G401 (cell line): ENCODE results near the gene ARMC9. TPM values are rescaled to one million over a fixed set of nuclear protein-coding genes. Genes with fewer than 3 reads are reported as not detected.
A peak's percentile ranks its signal among the peaks of the same experiment; 100 is the strongest.
"Not testable (repeated sequence)": the region's sequence is repeated elsewhere in the genome, so short reads cannot be mapped to it uniquely, and the experiment has no call there.

ENCODE experiments used
- DNase-seq: peaks from one replicate; pipeline ENCODE4 v3.0.0-alpha.2; 2015; ENCODE audit warnings: low spot score
- in situ Hi-C: cut with HindIII; loops from 2 replicates; pipeline ENCODE4 v1.10.0; 2016; ENCODE audit warnings: low sequenced_read_pairs, mixed read lengths
- total RNA-seq: library from RNA; depleted of rRNA; stranded (reverse); fragments of >200 nt; shearing (Covaris generic); gene quantifications from 2 replicates; pipeline ENCODE4 v1.2.3, GENCODE V29; 2014

The ARMC9 gene
- total RNA-seq, 1 experiment from 2014 or later = 166 TPM

GRCh38 chr2:231181860-231182512, 16.4 kb upstream of the ARMC9 start:
- in situ Hi-C loops = no loop called here
- no peak for DNase-seq

GRCh38 chr2:231182513-231182899, 15.9 kb upstream of the ARMC9 start:
- DNase-seq = peak; percentile 40
- in situ Hi-C loops = no loop called here

- in situ Hi-C loops = no loop called here
- no peak for DNase-seq
Measured at GRCh38 chr2:231183851-231184250, 14.6 kb upstream of the ARMC9 start.

GRCh38 chr2:231184319-231184718, 14.1 kb upstream of the ARMC9 start:
- in situ Hi-C loops = no loop called here
- no peak for DNase-seq

- DNase-seq = no peak
- in situ Hi-C loops = no loop called here
Measured at GRCh38 chr2:231185050-231185725, 13.2 kb upstream of the ARMC9 start.

- DNase-seq = no peak
- in situ Hi-C loops = no loop called here
Measured at GRCh38 chr2:231185886-231186285, 12.5 kb upstream of the ARMC9 start.

- in situ Hi-C loops = no loop called here
- no peak for DNase-seq
Measured at GRCh38 chr2:231186325-231186724, 12.1 kb upstream of the ARMC9 start.

- DNase-seq = no peak
Measured at GRCh38 chr2:231187736-231188505, 10.5 kb upstream of the ARMC9 start.

GRCh38 chr2:231188506-231189170, 9.8 kb upstream of the ARMC9 start:
- in situ Hi-C loops = no loop called here
- DNase-seq = no peak

More at GRCh38 chr2:231187736-231188505, 10.5 kb upstream of the ARMC9 start:
- in situ Hi-C loops = no loop called here

- in situ Hi-C loops = no loop called here
- DNase-seq = no peak
Measured at GRCh38 chr2:231189171-231189530, 9.3 kb upstream of the ARMC9 start.

GRCh38 chr2:231189571-231190495, 8.6 kb upstream of the ARMC9 start:
- in situ Hi-C loops = no loop called here
- peak; percentile 45 for DNase-seq

- in situ Hi-C loops = no loop called here
- peak; percentile 57 for DNase-seq
Measured at GRCh38 chr2:231190531-231191197, 7.8 kb upstream of the ARMC9 start.

GRCh38 chr2:231191896-231192872, 6.2 kb upstream of the ARMC9 start:
- DNase-seq = peak; percentile 54
- in situ Hi-C loops = no loop called here

GRCh38 chr2:231193216-231193615, 5.2 kb upstream of the ARMC9 start:
- in situ Hi-C loops = no loop called here
- no peak for DNase-seq

GRCh38 chr2:231196592-231196991, 1.8 kb upstream of the ARMC9 start:
- in situ Hi-C loops = no loop called here
- no peak for DNase-seq

GRCh38 chr2:231197196-231197595, 1.2 kb upstream of the ARMC9 start:
- DNase-seq, in situ Hi-C loops: not testable (repeated sequence)

GRCh38 chr2:231197706-231198290, 633 bp upstream of the ARMC9 start:
- DNase-seq = no peak
- in situ Hi-C loops = no loop called here
